ENCODE measurements around the gene NKPD1.

DNA sequence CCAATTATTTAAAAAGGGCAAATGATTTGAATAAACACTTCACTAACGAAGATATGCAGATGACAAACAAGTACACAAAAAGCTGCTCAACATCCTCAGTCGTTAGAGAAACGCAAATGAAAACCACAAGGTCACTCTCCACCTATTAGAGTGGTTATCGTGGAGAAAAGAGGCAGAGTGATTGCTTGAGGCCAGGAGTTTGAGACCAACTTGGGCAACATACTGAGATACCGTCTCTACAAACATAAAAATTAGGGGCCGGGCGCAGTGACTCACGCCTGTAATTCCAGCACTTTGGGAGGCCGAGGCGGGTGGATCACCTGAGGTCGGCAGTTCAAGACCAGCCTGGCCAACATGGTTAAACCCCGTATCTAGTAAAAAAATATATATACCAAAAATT is 45.0 kb upstream of the NKPD1 start:
- TF ChIP-seq POLR2A (IDR thresholded peaks at IDR 0.05) = no peak
- TF ChIP-seq CTCF (IDR thresholded peaks at IDR 0.05) = no peak

Data from lower leg skin (tissue), 3 donors.